ENCODE measurements around the gene ADCY4. TPM values are rescaled to one million over a fixed set of nuclear protein-coding genes. Genes with fewer than 3 reads are reported as not detected.

ADCY4 gene
- total and polyA plus RNA-seq, 2 of the 13 experiments (the other 11 are each of a cell fraction or from before 2014, with no cell fraction given), result 0.03 TPM; not detected in 1

DNA sequence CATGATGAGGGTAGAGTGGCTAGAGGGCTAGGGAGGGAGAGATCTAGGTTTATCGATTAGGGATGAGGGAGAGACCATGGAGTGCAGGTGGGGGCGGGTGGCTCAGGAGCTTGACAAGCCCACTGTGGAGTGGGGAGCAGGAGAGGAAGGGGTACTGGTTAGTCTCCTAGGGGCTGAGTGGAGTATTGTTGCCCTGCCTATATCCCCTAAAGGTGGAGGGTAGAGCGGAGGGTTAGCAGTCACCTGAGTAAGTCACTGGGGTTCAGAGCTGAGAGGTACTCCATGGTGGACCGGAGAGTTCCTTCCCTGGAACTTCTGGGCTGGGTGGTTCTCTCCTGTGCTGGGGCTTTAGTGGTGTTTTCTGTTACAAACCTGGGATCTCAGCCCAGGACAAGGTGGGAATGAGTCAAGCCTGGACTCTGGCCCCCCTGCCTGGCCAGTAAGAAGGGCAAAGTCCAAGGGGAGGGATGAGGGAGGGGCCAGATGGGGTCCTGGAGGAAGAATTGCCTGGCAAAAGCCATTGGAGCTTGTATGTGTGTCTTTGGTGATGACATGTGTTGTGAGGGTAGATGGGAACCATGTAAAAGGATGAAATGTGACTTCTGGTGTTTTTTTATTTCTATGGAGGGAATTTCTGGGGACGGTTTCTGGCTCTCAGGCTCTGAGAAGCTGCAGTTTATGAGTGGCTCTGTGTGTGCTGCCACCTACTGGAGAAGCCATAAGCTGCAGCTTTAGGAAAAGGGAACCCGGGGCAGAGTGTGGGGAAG, 27.1 kb downstream of the ADCY4 start, which contains the start of gene CIDEB (continued):
- 0 out of 2 replicates have a peak, but pooled peaks have one; percentile 75 for TF ChIP-seq ZSCAN21 (CRISPR knock-in tag; IDR thresholded peaks at IDR 0.05; ENCODE audit: borderline replicate concordance)
- TF ChIP-seq, protein P1, sequence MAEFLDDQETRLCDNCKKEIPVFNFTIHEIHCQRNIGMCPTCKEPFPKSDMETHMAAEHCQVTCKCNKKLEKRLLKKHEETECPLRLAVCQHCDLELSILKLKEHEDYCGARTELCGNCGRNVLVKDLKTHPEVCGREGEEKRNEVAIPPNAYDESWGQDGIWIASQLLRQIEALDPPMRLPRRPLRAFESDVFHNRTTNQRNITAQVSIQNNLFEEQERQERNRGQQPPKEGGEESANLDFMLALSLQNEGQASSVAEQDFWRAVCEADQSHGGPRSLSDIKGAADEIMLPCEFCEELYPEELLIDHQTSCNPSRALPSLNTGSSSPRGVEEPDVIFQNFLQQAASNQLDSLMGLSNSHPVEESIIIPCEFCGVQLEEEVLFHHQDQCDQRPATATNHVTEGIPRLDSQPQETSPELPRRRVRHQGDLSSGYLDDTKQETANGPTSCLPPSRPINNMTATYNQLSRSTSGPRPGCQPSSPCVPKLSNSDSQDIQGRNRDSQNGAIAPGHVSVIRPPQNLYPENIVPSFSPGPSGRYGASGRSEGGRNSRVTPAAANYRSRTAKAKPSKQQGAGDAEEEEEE (CRISPR knock-in tag; IDR thresholded peaks at IDR 0.05; ENCODE audit: borderline replicate concordance), result peak; percentile 48; the same call in 1 of the 2 replicates
- TF ChIP-seq ZNF746 (CRISPR knock-in tag; IDR thresholded peaks at IDR 0.05), result no peak
- TF ChIP-seq NCOA1 (CRISPR knock-in tag; IDR thresholded peaks at IDR 0.05), result no peak
- TF ChIP-seq CENPX (CRISPR knock-in tag; IDR thresholded peaks at IDR 0.05), result no peak

GRCh38 chr14:24307156-24307574, 27.7 kb downstream of the ADCY4 start:
- H3K79me2 ChIP-seq (ENCODE audit: insufficient read depth, low read length), result peaks cover 9% of the 10 kb centered on the region
- no peak for DNase-seq (ENCODE audit: low spot score)
- BruUV-seq (replicated peaks), result TSS peak; percentile 74
- peaks cover 42 to 49% of the 10 kb centered on the region in 2 experiments for H3K36me3 ChIP-seq (replicated peaks in 1 of 2; ENCODE audit: control insufficient read depth in 1 of 2, insufficient read depth in 2 of 2, low read length in 2 of 2)
- FAIRE-seq, result no peak
- peak; percentile 3 for ATAC-seq
- H3K4me2 ChIP-seq (ENCODE audit: low read depth, low read length), result peak overlapping the region; percentile 92
- H3K27ac ChIP-seq (ENCODE audit: extremely low read length, insufficient read depth, low read length), result peak overlapping the region; percentile 90
- H3K4me3 ChIP-seq (replicated peaks in 1 of 3; ENCODE audit: insufficient read depth in 1 of 3, low read depth in 2 of 3, low read length in 3 of 3), result peak overlapping the region; percentile 44 to 73 (median 56)
- peak overlapping the region; percentile 86 for H3K9ac ChIP-seq (ENCODE audit: insufficient read depth, low read depth, low read length)
- intact Hi-C loops (cut with micrococcal nuclease; ENCODE audit: unreplicated experiment), result loop anchor here (1.0 kb wide), 1 partner anchor 8 kb away; the partner anchor contains the start of genes DHRS1 and NOP9
- POLR2A ChIA-PET, result interaction anchor here (0.8 to 24.7 kb wide), 39 partner anchors 9 to 1005 kb away, joined by 3 to 850 read pairs (median 9); partner anchors contain the start of genes CBLN3, CHMP4A, DCAF11 and DHRS1
- CTCF ChIA-PET (ENCODE audit: low intra/inter-chr PET ratio, low total read pairs), result interaction anchor here (0.6 to 3.4 kb wide), 6 partner anchors 9 to 742 kb away, joined by 3 to 45 read pairs (median 6); partner anchors contain the start of genes DHRS1, MDP1, NOP9 and TINF2
- no peak overlapping the region for H2AFZ ChIP-seq (ENCODE audit: low read length)
- no peaks in the 10 kb centered on the region; a peak in 1 of 5 replicates for H3K27me3 ChIP-seq (ENCODE audit: control insufficient read depth in 1 of 2, insufficient read depth in 2 of 2, low read length in 2 of 2)
- H4K20me1 ChIP-seq (ENCODE audit: insufficient read depth, low read length), result no peaks in the 10 kb centered on the region
- H3K9me3 ChIP-seq (ENCODE audit: low read length), result no peaks in the 10 kb centered on the region
- in situ Hi-C loops (cut with HindIII; ENCODE audit: extremely low pct_ligation_motif_present, low pct_unique_long_range_greater_than_20kb), result no loop called here
- WGBS (ENCODE audit: low lambda C conversion rate), result 42% methylated on average over 11 of the region's 11 CpGs
- peaks cover 48% of the 10 kb centered on the region for H3K4me1 ChIP-seq (ENCODE audit: insufficient read depth, low read length)
- TF ChIP-seq ZNF10 (CRISPR knock-in tag; IDR thresholded peaks at IDR 0.05; ENCODE audit: borderline replicate concordance, low read depth), result peak; percentile 78; the same call in 1 of the 2 replicates
- TF ChIP-seq DNMT3B (CRISPR knock-in tag; conservative IDR thresholded peaks at IDR 0.05), result no peak
- 0 out of 2 replicates have a peak, but pooled peaks have one; percentile 32 for TF ChIP-seq POLR2AphosphoS2 (IDR thresholded peaks at IDR 0.05; ENCODE audit: low read depth, low read length)
- TF ChIP-seq THAP8 (CRISPR knock-in tag; IDR thresholded peaks at IDR 0.05; ENCODE audit: borderline replicate concordance), result no peak
- TF ChIP-seq ZNF253 (CRISPR knock-in tag; IDR thresholded peaks at IDR 0.05; ENCODE audit: borderline replicate concordance), result no peak
- TF ChIP-seq KLF12 (CRISPR knock-in tag; IDR thresholded peaks at IDR 0.05; ENCODE audit: borderline replicate concordance), result peak; percentile 17; the same call in 1 of the 2 replicates
- TF ChIP-seq, protein P2, sequence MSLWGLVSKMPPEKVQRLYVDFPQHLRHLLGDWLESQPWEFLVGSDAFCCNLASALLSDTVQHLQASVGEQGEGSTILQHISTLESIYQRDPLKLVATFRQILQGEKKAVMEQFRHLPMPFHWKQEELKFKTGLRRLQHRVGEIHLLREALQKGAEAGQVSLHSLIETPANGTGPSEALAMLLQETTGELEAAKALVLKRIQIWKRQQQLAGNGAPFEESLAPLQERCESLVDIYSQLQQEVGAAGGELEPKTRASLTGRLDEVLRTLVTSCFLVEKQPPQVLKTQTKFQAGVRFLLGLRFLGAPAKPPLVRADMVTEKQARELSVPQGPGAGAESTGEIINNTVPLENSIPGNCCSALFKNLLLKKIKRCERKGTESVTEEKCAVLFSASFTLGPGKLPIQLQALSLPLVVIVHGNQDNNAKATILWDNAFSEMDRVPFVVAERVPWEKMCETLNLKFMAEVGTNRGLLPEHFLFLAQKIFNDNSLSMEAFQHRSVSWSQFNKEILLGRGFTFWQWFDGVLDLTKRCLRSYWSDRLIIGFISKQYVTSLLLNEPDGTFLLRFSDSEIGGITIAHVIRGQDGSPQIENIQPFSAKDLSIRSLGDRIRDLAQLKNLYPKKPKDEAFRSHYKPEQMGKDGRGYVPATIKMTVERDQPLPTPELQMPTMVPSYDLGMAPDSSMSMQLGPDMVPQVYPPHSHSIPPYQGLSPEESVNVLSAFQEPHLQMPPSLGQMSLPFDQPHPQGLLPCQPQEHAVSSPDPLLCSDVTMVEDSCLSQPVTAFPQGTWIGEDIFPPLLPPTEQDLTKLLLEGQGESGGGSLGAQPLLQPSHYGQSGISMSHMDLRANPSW (CRISPR knock-in tag; IDR thresholded peaks at IDR 0.05; ENCODE audit: borderline replicate concordance), result 0 out of 2 replicates have a peak, but pooled peaks have one; percentile 59
- no peak for TF ChIP-seq ZBTB21 (CRISPR knock-in tag; IDR thresholded peaks at IDR 0.05)
- 0 out of 2 replicates have a peak, but pooled peaks have one; percentile 22 for TF ChIP-seq BRCA1 (CRISPR knock-in tag; IDR thresholded peaks at IDR 0.05)
- peak; percentile 100 for TF ChIP-seq ZBTB38 (CRISPR knock-in tag; IDR thresholded peaks at IDR 0.05)
- 0 out of 2 replicates have a peak, but pooled peaks have one; percentile 13 for TF ChIP-seq FLYWCH1 (CRISPR knock-in tag; IDR thresholded peaks at IDR 0.05)

Measured in HepG2 (cell line).